Left ventricle myocardium inferior (tissue), 1 donor: ENCODE measurements around the gene MEIS2. TPM values are rescaled to one million over a fixed set of nuclear protein-coding genes. Genes with fewer than 3 reads are reported as not detected.

Experiments used
- DNase-seq: peaks from one replicate; pipeline ENCODE4 v3.0.0-alpha.2; 2020
- H3K27ac ChIP-seq: fragments of 200-600 bp; replicated peaks from 2 replicates; pipeline ENCODE4 v1.8.0; 2021
- H3K27me3 ChIP-seq: fragments of 200-600 bp; 2 replicates; pipeline ENCODE4 v1.8.0; 2021; ENCODE audit warnings: low read depth
- H3K36me3 ChIP-seq: fragments of 200-600 bp; 2 replicates; pipeline ENCODE4 v1.8.0; 2021
- H3K4me1 ChIP-seq: fragments of 200-600 bp; 2 replicates; pipeline ENCODE4 v1.8.0; 2021
- H3K4me3 ChIP-seq: fragments of 200-600 bp; 2 replicates; pipeline ENCODE4 v1.8.0; 2021; ENCODE audit warnings: mild to moderate bottlenecking, moderate library complexity
- H3K9me3 ChIP-seq: fragments of 200-600 bp; replicated peaks from 2 replicates; pipeline ENCODE4 v1.8.0; 2021
- intact Hi-C: fragments of 100-400 bp; cut with micrococcal nuclease; formaldehyde crosslinking; loops from one replicate; pipeline ENCODE4 v1.11.0; 2022
- total RNA-seq: library from RNA; stranded (reverse); fragmentation: NEBNext Ultra II Directional; extraction: Animal tissue kit (Norgen Biotek cat#: 25700); gene quantifications from one replicate; pipeline ENCODE4 v1.2.1, GENCODE V29; 2021
- TF ChIP-seq, protein P1 (sequence below): fragments of 200-600 bp; IDR thresholded peaks from 2 replicates; pipeline ENCODE4 v1.8.0; 2021; ENCODE audit warnings: antibody characterized with exemption, mild to moderate bottlenecking, borderline replicate concordance
- donor health status: DM: no; HTN: yes; CAD: no; lungs with severe emphysema.

Gene MEIS2
- total RNA-seq, 1 donor from 2014 or later, result 36.0 TPM

DNA sequence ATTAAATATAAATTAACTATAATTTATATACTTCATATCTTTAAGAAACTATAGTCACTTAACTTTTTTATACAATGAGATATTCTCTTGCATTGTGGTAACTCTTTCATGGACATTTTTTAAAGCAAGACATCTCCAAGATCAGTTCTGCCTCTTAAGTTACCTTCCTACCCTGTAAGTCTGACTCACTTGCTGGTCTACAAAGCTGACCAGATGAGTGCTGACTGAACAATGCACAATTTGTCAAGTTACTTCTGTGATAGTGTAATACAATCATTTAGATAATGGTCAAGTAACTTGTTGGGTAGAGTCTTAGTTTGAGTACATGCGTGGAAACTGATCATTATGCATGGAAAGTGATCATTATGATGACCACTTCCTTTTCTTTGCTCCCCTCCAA is 145.9 kb downstream of the MEIS2 start:
- intact Hi-C loops, result no loop called here
- no peak overlapping the region for H3K27ac ChIP-seq
- no peaks in the 10 kb centered on the region for H3K27me3 ChIP-seq
- H3K4me3 ChIP-seq, result no peak overlapping the region
- peaks cover 31% of the 10 kb centered on the region for H3K4me1 ChIP-seq
- no peak for DNase-seq
- no peaks in the 10 kb centered on the region for H3K9me3 ChIP-seq
- TF ChIP-seq, protein P1, sequence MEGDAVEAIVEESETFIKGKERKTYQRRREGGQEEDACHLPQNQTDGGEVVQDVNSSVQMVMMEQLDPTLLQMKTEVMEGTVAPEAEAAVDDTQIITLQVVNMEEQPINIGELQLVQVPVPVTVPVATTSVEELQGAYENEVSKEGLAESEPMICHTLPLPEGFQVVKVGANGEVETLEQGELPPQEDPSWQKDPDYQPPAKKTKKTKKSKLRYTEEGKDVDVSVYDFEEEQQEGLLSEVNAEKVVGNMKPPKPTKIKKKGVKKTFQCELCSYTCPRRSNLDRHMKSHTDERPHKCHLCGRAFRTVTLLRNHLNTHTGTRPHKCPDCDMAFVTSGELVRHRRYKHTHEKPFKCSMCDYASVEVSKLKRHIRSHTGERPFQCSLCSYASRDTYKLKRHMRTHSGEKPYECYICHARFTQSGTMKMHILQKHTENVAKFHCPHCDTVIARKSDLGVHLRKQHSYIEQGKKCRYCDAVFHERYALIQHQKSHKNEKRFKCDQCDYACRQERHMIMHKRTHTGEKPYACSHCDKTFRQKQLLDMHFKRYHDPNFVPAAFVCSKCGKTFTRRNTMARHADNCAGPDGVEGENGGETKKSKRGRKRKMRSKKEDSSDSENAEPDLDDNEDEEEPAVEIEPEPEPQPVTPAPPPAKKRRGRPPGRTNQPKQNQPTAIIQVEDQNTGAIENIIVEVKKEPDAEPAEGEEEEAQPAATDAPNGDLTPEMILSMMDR, result no peak
- H3K36me3 ChIP-seq, result no peaks in the 10 kb centered on the region

DNA sequence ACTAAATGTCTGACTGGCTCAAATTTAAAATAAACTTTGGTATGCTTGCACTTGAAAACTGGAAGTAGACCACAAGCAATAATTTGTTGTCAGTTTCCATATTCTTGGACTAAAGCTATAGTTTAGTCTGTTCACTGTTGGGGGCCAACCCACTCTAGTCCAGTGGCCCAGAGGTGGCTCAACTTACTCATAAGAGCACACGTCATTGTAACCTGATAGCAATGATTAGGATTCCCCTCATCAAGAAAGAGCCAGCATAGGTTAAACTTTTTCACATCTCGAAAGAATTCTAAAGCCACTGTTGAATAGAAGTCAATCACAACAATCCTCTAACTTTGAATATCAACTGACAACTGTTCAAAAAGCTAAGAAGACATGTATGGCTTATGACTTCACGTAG is 147.0 kb downstream of the MEIS2 start:
- no peaks in the 10 kb centered on the region for H3K9me3 ChIP-seq
- intact Hi-C loops, result no loop called here
- TF ChIP-seq, protein P1, result no peak

DNA sequence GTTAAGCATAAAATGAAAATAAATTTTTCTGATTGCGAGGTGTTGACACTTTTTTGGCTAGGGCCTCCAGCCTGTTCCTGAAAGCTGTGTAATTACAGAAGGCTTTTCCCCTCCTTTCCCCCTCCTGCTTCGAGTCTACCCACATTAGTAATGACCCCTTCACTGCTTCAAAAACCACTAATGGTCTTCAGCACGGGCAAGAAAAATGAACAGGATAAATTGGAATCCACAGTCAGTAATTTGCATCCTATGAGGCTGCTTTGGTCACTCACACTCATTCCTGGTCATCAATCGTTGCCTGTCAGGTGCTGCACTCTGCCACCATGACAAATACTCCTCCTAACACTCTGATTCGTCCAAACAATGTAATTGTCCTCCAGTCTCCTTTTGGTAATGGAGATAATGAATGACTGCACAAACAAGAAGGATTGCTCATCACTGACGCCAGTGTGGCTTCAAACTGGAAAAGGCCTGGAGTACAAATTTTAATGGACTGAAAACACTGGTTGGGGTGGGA is 148.6 kb downstream of the MEIS2 start:
- peak overlapping the region; percentile 17 for H3K27ac ChIP-seq
- intact Hi-C loops, result no loop called here
- no peak for DNase-seq

More for the DNA sequence above, 147.0 kb downstream of the MEIS2 start:
- Histone ChIP-seq H3K4me1 (peaks cover 33% of the 10 kb centered on the region), H3K4me3 (no peak overlapping the region), H3K27ac (no peak overlapping the region), H3K36me3 (no peaks in the 10 kb centered on the region), H3K27me3 (no peaks in the 10 kb centered on the region)
- DNase-seq, result no peak

DNA sequence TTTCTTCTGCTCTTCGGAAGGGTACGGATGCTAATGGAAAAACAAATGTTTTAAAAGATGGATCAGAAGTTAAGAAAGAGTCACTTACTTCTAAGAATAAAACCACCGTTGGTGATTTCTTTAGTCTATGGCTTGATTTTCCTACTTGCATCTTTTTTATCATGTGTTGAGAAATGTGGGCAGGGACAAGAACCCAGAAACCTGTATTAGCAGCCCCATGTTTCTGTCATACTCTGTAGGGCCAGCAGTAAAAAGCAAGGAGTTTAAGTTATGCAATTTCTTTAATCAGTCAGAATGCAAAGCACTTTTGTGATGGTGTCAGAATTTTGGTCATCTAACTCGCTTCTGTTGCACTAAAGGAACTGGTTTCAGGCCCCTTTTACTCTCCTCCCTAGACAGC is 150.0 kb downstream of the MEIS2 start:
- H3K4me1 ChIP-seq, result peaks cover 51% of the 10 kb centered on the region
- no peak overlapping the region for H3K4me3 ChIP-seq
- H3K36me3 ChIP-seq, result no peaks in the 10 kb centered on the region
- no peak for DNase-seq
- H3K27me3 ChIP-seq, result no peaks in the 10 kb centered on the region
- TF ChIP-seq, protein P1, result no peak
- intact Hi-C loops, result no loop called here
- no peak overlapping the region for H3K27ac ChIP-seq
- no peaks in the 10 kb centered on the region for H3K9me3 ChIP-seq

More for the DNA sequence above, 148.6 kb downstream of the MEIS2 start:
- no peaks in the 10 kb centered on the region for H3K9me3 ChIP-seq
- no peaks in the 10 kb centered on the region for H3K36me3 ChIP-seq
- peaks cover 48% of the 10 kb centered on the region for H3K4me1 ChIP-seq
- H3K4me3 ChIP-seq, result no peak overlapping the region
- TF ChIP-seq, protein P1, result no peak
- no peaks in the 10 kb centered on the region for H3K27me3 ChIP-seq

DNA sequence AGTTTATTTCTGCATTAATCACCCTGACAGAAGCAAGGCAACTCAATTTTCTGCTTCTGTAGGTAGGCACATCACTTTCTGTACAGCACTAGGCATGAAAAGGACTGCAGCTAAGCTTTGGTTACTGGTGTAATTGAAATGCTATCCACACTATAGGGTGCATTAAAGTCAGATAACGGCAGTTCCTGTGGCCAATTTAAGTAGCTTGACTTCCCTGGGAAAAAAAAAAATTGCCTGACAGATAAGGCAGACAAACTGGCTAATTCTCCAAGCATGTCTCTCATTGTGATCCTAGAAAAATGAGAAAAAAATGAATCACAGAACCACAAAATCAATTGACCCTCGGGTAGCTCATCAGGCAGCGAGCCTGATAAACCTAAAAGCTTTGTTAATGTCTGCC is 151.4 kb downstream of the MEIS2 start:
- Histone ChIP-seq H3K9me3 (no peaks in the 10 kb centered on the region), H3K4me1 (peaks cover 63% of the 10 kb centered on the region), H3K27ac (no peak overlapping the region), H3K36me3 (no peaks in the 10 kb centered on the region), H3K4me3 (no peak overlapping the region), H3K27me3 (no peaks in the 10 kb centered on the region)
- intact Hi-C loops, result no loop called here
- DNase-seq, result no peak
- TF ChIP-seq, protein P1, result no peak
